Activated CD8-positive, alpha-beta memory T cell treated with anti-CD3 and anti-CD28 coated beads, Interleukin-2, amount 50 U/mL, for 24 hours (primary cell): ENCODE data around the gene BLOC1S3.

Experiments
- DNase-seq: peaks from one replicate; pipeline ENCODE4 v3.0.0-alpha.2; 2020; ENCODE audit errors: extremely low read depth

The BLOC1S3 gene

GRCh38 chr19:45182758-45183157 is 4.2 kb downstream of the BLOC1S3 start:
- DNase-seq = no peak

- no peak for DNase-seq
These were observed 5.5 kb downstream of the BLOC1S3 start for GRCh38 chr19:45184115-45184514.

GRCh38 chr19:45186509-45187334 is 8.1 kb downstream of the BLOC1S3 start:
- DNase-seq = no peak

GRCh38 chr19:45187421-45188100 is 9.0 kb downstream of the BLOC1S3 start:
- no peak for DNase-seq

- no peak for DNase-seq
These were observed 11.4 kb downstream of the BLOC1S3 start for GRCh38 chr19:45189971-45190370.

- DNase-seq = no peak
These were observed 12.8 kb downstream of the BLOC1S3 start for GRCh38 chr19:45191375-45191774.

GRCh38 chr19:45195764-45196163 is 17.2 kb downstream of the BLOC1S3 start:
- DNase-seq = no peak

- DNase-seq = no peak
These were observed 22.0 kb downstream of the BLOC1S3 start for GRCh38 chr19:45200568-45200967.

- DNase-seq = no peak
These were observed 24.1 kb downstream of the BLOC1S3 start for GRCh38 chr19:45202637-45203036.

- no peak for DNase-seq
These were observed 27.2 kb downstream of the BLOC1S3 start for GRCh38 chr19:45205810-45206209.

- DNase-seq = no peak
These were observed 27.7 kb downstream of the BLOC1S3 start for GRCh38 chr19:45206328-45206727.

GRCh38 chr19:45211751-45212381 is 33.3 kb downstream of the BLOC1S3 start:
- DNase-seq = no peak

- DNase-seq = no peak
These were observed 34.4 kb downstream of the BLOC1S3 start for GRCh38 chr19:45213031-45213430.

GRCh38 chr19:45215391-45216191 is 37.0 kb downstream of the BLOC1S3 start:
- no peak for DNase-seq

GRCh38 chr19:45216667-45217066 is 38.1 kb downstream of the BLOC1S3 start:
- no peak for DNase-seq

GRCh38 chr19:45217193-45217956 is 38.8 kb downstream of the BLOC1S3 start:
- DNase-seq = no peak

- DNase-seq = no peak
These were observed 39.4 kb downstream of the BLOC1S3 start for GRCh38 chr19:45217957-45218334.

- no peak for DNase-seq
These were observed 39.8 kb downstream of the BLOC1S3 start for GRCh38 chr19:45218426-45218825.

GRCh38 chr19:45218911-45219743 is 40.5 kb downstream of the BLOC1S3 start:
- no peak for DNase-seq

- DNase-seq = no peak
These were observed 44.1 kb downstream of the BLOC1S3 start for GRCh38 chr19:45222724-45223123.
